ENCODE results near the gene ANKRD63. TPM values are rescaled to one million over a fixed set of nuclear protein-coding genes. Genes with fewer than 3 reads are reported as not detected.

Gene ANKRD63
- polyA plus RNA-seq, 1 of the 3 experiments (the other 2 are of a cell fraction), result not detected

GRCh38 chr15:40265875-40266274 is 17.0 kb downstream of the ANKRD63 start:
- H3K27ac ChIP-seq (ENCODE audit: low read depth in 2 of 2, low read length in 1 of 2), result peak overlapping the region in 1 of 2 experiments; percentile 70; a peak in 1 of 4 replicates
- ChIA-PET CTCF (interaction anchor here (7.4 to 25.6 kb wide), 4 partner anchors 8 to 58 kb away, joined by 61 to 868 read pairs (median 410); partner anchors contain the start of gene PAK6), POLR2A (no interaction called here)
- no peak overlapping the region for H2AFZ ChIP-seq (ENCODE audit: low read depth)
- H3K4me3 ChIP-seq (ENCODE audit: low read depth in 2 of 2, low read length in 1 of 2), result no peak overlapping the region
- H3K9me2 ChIP-seq, result no peaks in the 10 kb centered on the region
- no peak for DNase-seq
- no peaks in the 10 kb centered on the region for H3K36me3 ChIP-seq (replicated peaks in 1 of 2; ENCODE audit: control insufficient read depth in 1 of 2, insufficient read depth in 2 of 2, low read length in 1 of 2)
- no peaks in the 10 kb centered on the region for H3K27me3 ChIP-seq (ENCODE audit: insufficient read depth)
- H4K20me1 ChIP-seq (ENCODE audit: insufficient read depth), result no peaks in the 10 kb centered on the region
- H3K9me3 ChIP-seq, result no peaks in the 10 kb centered on the region
- 100% methylated on average over 3 of the region's 20 CpGs for WGBS (ENCODE audit: low lambda C conversion rate)
- peaks cover 5% of the 10 kb centered on the region for H3F3A ChIP-seq (replicated peaks; ENCODE audit: insufficient read depth)
- H3K9ac ChIP-seq, result no peak overlapping the region
- H3K79me2 ChIP-seq (ENCODE audit: insufficient read depth), result no peaks in the 10 kb centered on the region
- TF ChIP-seq ZBTB33 (IDR thresholded peaks at IDR 0.05; ENCODE audit: borderline replicate concordance, low read depth) (no peak), JUND (IDR thresholded peaks at IDR 0.05) (no peak), RAD21 (IDR thresholded peaks at IDR 0.05; ENCODE audit: low read length) (no peak), ELF1 (IDR thresholded peaks at IDR 0.05) (no peak), SIN3A (IDR thresholded peaks at IDR 0.05; ENCODE audit: borderline replicate concordance, low read depth, low read length) (no peak), RCOR1 (IDR thresholded peaks at IDR 0.05; ENCODE audit: low read length) (no peak), FOXM1 (IDR thresholded peaks at IDR 0.05; ENCODE audit: low read depth) (no peak), MAX (IDR thresholded peaks at IDR 0.05; ENCODE audit: low read depth) (no peak), TAF1 (IDR thresholded peaks at IDR 0.05; ENCODE audit: borderline replicate concordance, low read depth, low read length) (no peak), USF1 (IDR thresholded peaks at IDR 0.05; ENCODE audit: borderline replicate concordance, low read depth) (no peak), EP300 (IDR thresholded peaks at IDR 0.05; ENCODE audit: borderline replicate concordance in 1 of 2, low read depth in 1 of 2, low read length in 1 of 2) (no peak), GABPA (IDR thresholded peaks at IDR 0.05; ENCODE audit: low read depth) (no peak), FOXJ3 (CRISPR knock-in tag; IDR thresholded peaks at IDR 0.05) (no peak), CTCF (IDR thresholded peaks at IDR 0.05) (no peak), YY1 (IDR thresholded peaks at IDR 0.05; ENCODE audit: low read depth) (no peak), FOSL2 (IDR thresholded peaks at IDR 0.05; ENCODE audit: borderline replicate concordance, low read depth) (no peak), RFX5 (IDR thresholded peaks at IDR 0.05; ENCODE audit: low read length) (no peak), SMC3 (IDR thresholded peaks at IDR 0.05; ENCODE audit: low read depth, low read length) (no peak)
- TF ChIP-seq, protein P1, sequence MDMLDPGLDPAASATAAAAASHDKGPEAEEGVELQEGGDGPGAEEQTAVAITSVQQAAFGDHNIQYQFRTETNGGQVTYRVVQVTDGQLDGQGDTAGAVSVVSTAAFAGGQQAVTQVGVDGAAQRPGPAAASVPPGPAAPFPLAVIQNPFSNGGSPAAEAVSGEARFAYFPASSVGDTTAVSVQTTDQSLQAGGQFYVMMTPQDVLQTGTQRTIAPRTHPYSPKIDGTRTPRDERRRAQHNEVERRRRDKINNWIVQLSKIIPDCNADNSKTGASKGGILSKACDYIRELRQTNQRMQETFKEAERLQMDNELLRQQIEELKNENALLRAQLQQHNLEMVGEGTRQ (IDR thresholded peaks at IDR 0.05; ENCODE audit: borderline replicate concordance, low read depth, low read length), result no peak
- TF ChIP-seq, protein P2, sequence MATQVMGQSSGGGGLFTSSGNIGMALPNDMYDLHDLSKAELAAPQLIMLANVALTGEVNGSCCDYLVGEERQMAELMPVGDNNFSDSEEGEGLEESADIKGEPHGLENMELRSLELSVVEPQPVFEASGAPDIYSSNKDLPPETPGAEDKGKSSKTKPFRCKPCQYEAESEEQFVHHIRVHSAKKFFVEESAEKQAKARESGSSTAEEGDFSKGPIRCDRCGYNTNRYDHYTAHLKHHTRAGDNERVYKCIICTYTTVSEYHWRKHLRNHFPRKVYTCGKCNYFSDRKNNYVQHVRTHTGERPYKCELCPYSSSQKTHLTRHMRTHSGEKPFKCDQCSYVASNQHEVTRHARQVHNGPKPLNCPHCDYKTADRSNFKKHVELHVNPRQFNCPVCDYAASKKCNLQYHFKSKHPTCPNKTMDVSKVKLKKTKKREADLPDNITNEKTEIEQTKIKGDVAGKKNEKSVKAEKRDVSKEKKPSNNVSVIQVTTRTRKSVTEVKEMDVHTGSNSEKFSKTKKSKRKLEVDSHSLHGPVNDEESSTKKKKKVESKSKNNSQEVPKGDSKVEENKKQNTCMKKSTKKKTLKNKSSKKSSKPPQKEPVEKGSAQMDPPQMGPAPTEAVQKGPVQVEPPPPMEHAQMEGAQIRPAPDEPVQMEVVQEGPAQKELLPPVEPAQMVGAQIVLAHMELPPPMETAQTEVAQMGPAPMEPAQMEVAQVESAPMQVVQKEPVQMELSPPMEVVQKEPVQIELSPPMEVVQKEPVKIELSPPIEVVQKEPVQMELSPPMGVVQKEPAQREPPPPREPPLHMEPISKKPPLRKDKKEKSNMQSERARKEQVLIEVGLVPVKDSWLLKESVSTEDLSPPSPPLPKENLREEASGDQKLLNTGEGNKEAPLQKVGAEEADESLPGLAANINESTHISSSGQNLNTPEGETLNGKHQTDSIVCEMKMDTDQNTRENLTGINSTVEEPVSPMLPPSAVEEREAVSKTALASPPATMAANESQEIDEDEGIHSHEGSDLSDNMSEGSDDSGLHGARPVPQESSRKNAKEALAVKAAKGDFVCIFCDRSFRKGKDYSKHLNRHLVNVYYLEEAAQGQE (IDR thresholded peaks at IDR 0.05; ENCODE audit: low read depth, low read length), result no peak
- no peak overlapping the region for H3K4me2 ChIP-seq
- peaks cover 0 to 2% of the 10 kb centered on the region in 2 experiments; a peak in 1 of 4 replicates for H3K4me1 ChIP-seq (ENCODE audit: control insufficient read depth in 1 of 2, insufficient read depth in 2 of 2, low read depth in 1 of 2, low read length in 1 of 2)

Data from SK-N-SH (cell line).